Measurements from ENCODE around the gene RCOR1. TPM values are rescaled to one million over a fixed set of nuclear protein-coding genes. Genes with fewer than 3 reads are reported as not detected.

RCOR1 gene
- total RNA-seq, 1 experiment from 2014 or later: 102 TPM

- POLR2A ChIA-PET (ENCODE audit: low non-redundant PET): interaction anchor here (0.6 kb wide), 1 partner anchor 65 kb away, joined by 6 read pairs; no protein-coding TSS in a partner anchor
- DNase-seq (ENCODE audit: low spot score): no peak
- H3K27ac ChIP-seq (ENCODE audit: low read depth, low read length, poor library complexity, severe bottlenecking): no peak overlapping the region
- H3K4me3 ChIP-seq (ENCODE audit: low read depth, low read length, poor library complexity, severe bottlenecking): no peak overlapping the region
- no peak for TF ChIP-seq EZH2 (IDR thresholded peaks at IDR 0.05; ENCODE audit: borderline replicate concordance, low read depth, low read length, poor library complexity, severe bottlenecking)
- no peak for TF ChIP-seq CTCF (conservative IDR thresholded peaks at IDR 0.05; ENCODE audit: low read depth, low read length)
- intact Hi-C loops (cut with micrococcal nuclease; ENCODE audit: unreplicated experiment): no loop called here
- no TSS peak for BruUV-seq (replicated peaks)
- peaks cover 28% of the 10 kb centered on the region for H3K4me1 ChIP-seq (ENCODE audit: insufficient read depth, low read length, poor library complexity, severe bottlenecking)
- H3K36me3 ChIP-seq (ENCODE audit: insufficient read depth, low read length, poor library complexity, severe bottlenecking): peaks cover 26% of the 10 kb centered on the region
- no peaks in the 10 kb centered on the region for H3K9me3 ChIP-seq (ENCODE audit: low read depth, low read length, poor library complexity, severe bottlenecking)
- no peaks in the 10 kb centered on the region for H3K27me3 ChIP-seq (replicated peaks; ENCODE audit: insufficient read depth, low read depth, low read length, poor library complexity)
- CTCF ChIA-PET: no interaction called here
Measured at GRCh38 chr14:102604183-102604582, 11.7 kb downstream of the RCOR1 start.

GRCh38 chr14:102605029-102605428, 12.6 kb downstream of the RCOR1 start:
- intact Hi-C loops (cut with micrococcal nuclease; ENCODE audit: unreplicated experiment): no loop called here
- H3K4me3 ChIP-seq (ENCODE audit: low read depth, low read length, poor library complexity, severe bottlenecking): no peak overlapping the region
- no peak overlapping the region for H3K27ac ChIP-seq (ENCODE audit: low read depth, low read length, poor library complexity, severe bottlenecking)
- DNase-seq (ENCODE audit: low spot score): no peak
- H3K27me3 ChIP-seq (replicated peaks; ENCODE audit: insufficient read depth, low read depth, low read length, poor library complexity): no peaks in the 10 kb centered on the region
- TF ChIP-seq EZH2 (IDR thresholded peaks at IDR 0.05; ENCODE audit: borderline replicate concordance, low read depth, low read length, poor library complexity, severe bottlenecking): no peak
- POLR2A ChIA-PET (ENCODE audit: low non-redundant PET): interaction anchor here (0.6 to 0.7 kb wide), 3 partner anchors 66 to 429 kb away, joined by 6 to 19 read pairs (median 17); no protein-coding TSS in a partner anchor
- H3K4me1 ChIP-seq (ENCODE audit: insufficient read depth, low read length, poor library complexity, severe bottlenecking): peaks cover 28% of the 10 kb centered on the region
- no peaks in the 10 kb centered on the region for H3K9me3 ChIP-seq (ENCODE audit: low read depth, low read length, poor library complexity, severe bottlenecking)
- CTCF ChIA-PET: no interaction called here
- peaks cover 27% of the 10 kb centered on the region for H3K36me3 ChIP-seq (ENCODE audit: insufficient read depth, low read length, poor library complexity, severe bottlenecking)
- BruUV-seq (replicated peaks): no TSS peak

- H3K9me3 ChIP-seq (ENCODE audit: low read depth, low read length, poor library complexity, severe bottlenecking): no peaks in the 10 kb centered on the region
- TF ChIP-seq EZH2 (IDR thresholded peaks at IDR 0.05; ENCODE audit: borderline replicate concordance, low read depth, low read length, poor library complexity, severe bottlenecking) (no peak), CTCF (conservative IDR thresholded peaks at IDR 0.05; ENCODE audit: low read depth, low read length) (no peak)
- H3K4me1 ChIP-seq (ENCODE audit: insufficient read depth, low read length, poor library complexity, severe bottlenecking): peaks cover 28% of the 10 kb centered on the region
- no peak for DNase-seq (ENCODE audit: low spot score)
- CTCF ChIA-PET: no interaction called here
- H3K36me3 ChIP-seq (ENCODE audit: insufficient read depth, low read length, poor library complexity, severe bottlenecking): peaks cover 28% of the 10 kb centered on the region
- H3K4me3 ChIP-seq (ENCODE audit: low read depth, low read length, poor library complexity, severe bottlenecking): no peak overlapping the region
- H3K27ac ChIP-seq (ENCODE audit: low read depth, low read length, poor library complexity, severe bottlenecking): no peak overlapping the region
- no TSS peak for BruUV-seq (replicated peaks)
- intact Hi-C loops (cut with micrococcal nuclease; ENCODE audit: unreplicated experiment): no loop called here
- POLR2A ChIA-PET (ENCODE audit: low non-redundant PET): no interaction called here
- no peaks in the 10 kb centered on the region for H3K27me3 ChIP-seq (replicated peaks; ENCODE audit: insufficient read depth, low read depth, low read length, poor library complexity)
Measured at GRCh38 chr14:102606296-102606695, 13.8 kb downstream of the RCOR1 start.

- H3K4me3 ChIP-seq (ENCODE audit: low read depth, low read length, poor library complexity, severe bottlenecking): no peak overlapping the region
- no peak for TF ChIP-seq CTCF (conservative IDR thresholded peaks at IDR 0.05; ENCODE audit: low read depth, low read length)
- no peak for TF ChIP-seq EZH2 (IDR thresholded peaks at IDR 0.05; ENCODE audit: borderline replicate concordance, low read depth, low read length, poor library complexity, severe bottlenecking)
- intact Hi-C loops (cut with micrococcal nuclease; ENCODE audit: unreplicated experiment): no loop called here
- no peaks in the 10 kb centered on the region for H3K27me3 ChIP-seq (replicated peaks; ENCODE audit: insufficient read depth, low read depth, low read length, poor library complexity)
- H3K36me3 ChIP-seq (ENCODE audit: insufficient read depth, low read length, poor library complexity, severe bottlenecking): peaks cover 16% of the 10 kb centered on the region
- ChIA-PET POLR2A (ENCODE audit: low non-redundant PET) (no interaction called here), CTCF (interaction anchor here (1.2 kb wide), 1 partner anchor 13 kb away, joined by 3 read pairs; no protein-coding TSS in a partner anchor)
- no peak for DNase-seq (ENCODE audit: low spot score)
- no TSS peak for BruUV-seq (replicated peaks)
- H3K27ac ChIP-seq (ENCODE audit: low read depth, low read length, poor library complexity, severe bottlenecking): no peak overlapping the region
- H3K4me1 ChIP-seq (ENCODE audit: insufficient read depth, low read length, poor library complexity, severe bottlenecking): peaks cover 20% of the 10 kb centered on the region
- no peaks in the 10 kb centered on the region for H3K9me3 ChIP-seq (ENCODE audit: low read depth, low read length, poor library complexity, severe bottlenecking)
Measured at GRCh38 chr14:102608064-102608446, 15.6 kb downstream of the RCOR1 start.
